GM12801 (cell line): Measurements from ENCODE around the gene SH3BP4.

Experiments used
- TF ChIP-seq, protein P1 (sequence below): IDR thresholded peaks from one replicate; pipeline ENCODE4 v1.5.1; 2011; ENCODE audit warnings: control low read depth; ENCODE audit not compliant: insufficient read length; ENCODE audit errors: extremely low read depth

Gene SH3BP4

DNA sequence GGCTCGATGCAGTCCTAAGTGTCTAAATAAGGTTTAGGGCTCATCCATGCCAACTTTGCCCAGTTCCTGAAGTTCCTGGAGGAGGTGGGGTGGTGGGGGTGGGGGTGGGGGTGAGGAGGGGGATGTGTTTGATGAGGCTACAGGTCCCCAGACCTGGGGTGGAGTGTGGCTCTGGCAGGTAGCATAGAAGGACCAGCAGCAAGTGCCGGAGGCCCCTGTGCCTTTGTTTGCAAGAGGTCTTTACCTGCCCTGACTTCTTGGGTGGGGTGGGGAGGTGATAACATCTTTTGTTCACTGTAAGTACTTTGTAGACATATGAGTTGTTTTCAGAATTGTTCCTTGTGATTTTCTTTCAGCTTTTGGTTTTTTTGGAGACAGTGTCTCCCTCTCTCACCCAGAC is 10.0 kb downstream of the SH3BP4 start:
- TF ChIP-seq, protein P1, sequence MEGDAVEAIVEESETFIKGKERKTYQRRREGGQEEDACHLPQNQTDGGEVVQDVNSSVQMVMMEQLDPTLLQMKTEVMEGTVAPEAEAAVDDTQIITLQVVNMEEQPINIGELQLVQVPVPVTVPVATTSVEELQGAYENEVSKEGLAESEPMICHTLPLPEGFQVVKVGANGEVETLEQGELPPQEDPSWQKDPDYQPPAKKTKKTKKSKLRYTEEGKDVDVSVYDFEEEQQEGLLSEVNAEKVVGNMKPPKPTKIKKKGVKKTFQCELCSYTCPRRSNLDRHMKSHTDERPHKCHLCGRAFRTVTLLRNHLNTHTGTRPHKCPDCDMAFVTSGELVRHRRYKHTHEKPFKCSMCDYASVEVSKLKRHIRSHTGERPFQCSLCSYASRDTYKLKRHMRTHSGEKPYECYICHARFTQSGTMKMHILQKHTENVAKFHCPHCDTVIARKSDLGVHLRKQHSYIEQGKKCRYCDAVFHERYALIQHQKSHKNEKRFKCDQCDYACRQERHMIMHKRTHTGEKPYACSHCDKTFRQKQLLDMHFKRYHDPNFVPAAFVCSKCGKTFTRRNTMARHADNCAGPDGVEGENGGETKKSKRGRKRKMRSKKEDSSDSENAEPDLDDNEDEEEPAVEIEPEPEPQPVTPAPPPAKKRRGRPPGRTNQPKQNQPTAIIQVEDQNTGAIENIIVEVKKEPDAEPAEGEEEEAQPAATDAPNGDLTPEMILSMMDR: no peak

- TF ChIP-seq, protein P1: no peak
Measured at GRCh38 chr2:234963773-234964615, 12.2 kb downstream of the SH3BP4 start.

DNA sequence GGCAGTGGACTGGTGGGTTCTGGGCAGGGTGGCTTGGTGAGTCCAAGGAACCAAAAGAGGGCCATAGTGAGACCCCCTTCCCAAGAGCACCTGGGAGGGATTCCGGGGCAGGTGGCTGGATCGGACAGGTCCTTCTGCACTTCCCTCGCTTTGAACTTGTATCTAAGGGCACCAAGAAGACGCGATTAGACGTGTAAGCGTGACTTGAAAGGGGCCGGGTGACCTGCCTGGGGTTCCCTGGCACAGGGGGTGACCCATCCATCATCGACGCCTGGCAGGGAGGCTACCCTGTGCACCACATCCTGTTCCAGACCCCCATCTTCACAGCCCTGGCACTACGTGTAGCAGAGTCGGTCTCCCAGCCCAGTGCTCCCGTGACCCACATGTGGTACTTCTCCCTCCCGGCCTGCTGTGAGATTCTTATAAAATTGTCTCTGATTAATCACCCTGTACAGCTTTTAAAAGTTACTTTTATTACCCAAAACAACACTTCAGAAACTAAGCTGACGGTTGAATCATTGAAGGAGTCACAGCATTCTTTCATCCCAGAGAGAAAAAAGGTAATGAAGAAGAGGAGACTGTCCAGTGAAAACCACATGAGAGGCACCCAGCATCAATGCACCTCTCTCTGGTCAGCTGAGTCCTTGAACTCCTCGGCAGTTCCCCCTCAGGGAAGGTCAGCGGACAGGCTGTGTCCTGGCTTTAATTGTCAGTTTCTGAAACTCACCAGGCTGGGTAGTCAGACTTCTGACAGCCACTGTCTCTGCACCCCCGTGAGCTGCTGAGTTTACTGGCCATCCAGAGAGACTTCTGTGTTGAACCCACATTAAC is 13.0 kb downstream of the SH3BP4 start:
- TF ChIP-seq, protein P1: no peak

DNA sequence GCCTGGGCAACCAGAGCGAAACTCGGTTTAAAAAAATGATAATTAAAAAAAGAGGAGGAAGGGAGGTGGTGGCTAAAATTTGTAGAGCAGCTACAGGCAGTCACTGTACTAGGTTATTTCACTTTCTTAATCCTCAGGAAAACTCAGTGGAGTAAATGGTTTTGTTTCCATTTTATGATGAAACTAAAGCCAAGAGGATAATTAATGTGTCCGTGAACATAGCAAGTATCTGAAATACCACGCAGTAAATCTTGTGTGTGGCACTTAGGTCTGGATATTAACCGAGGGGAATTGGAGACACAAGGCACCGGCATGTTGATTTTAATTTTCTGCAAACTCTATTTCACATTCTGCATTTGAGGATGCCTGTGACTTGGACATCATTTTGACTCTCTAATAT is 14.5 kb downstream of the SH3BP4 start:
- TF ChIP-seq, protein P1: no peak

DNA sequence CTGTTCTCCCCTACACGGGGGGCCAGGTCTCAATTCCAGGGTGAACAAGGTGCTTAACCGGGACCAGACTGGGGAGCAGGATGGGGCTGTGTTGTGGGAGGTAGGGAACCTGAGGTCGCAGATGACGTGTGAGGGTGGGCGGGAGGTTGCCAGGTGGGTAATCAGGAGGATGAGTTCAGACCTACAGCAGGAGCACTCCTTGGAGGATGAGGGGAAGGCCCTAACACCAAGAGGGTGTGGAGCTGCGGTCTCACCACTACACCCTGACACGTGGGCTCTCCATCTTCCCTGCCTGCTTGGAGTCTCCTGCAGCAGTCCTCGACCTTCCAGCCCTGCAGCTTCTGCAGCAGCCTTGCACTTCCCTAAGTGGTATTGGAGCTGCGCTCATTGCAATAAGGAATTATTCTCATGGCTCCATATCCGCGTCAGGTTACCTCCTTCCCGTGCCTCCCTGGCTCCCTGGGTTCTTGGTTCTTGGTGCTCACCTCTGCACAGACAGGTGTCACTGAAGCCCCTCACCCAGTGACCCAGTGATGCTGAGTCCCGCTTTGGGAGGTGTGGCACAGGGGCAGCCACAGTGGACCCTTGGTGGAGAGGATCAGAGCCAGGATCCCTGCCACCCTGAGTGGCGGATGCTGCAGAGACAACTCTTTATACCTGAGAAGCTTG is 15.5 kb downstream of the SH3BP4 start:
- TF ChIP-seq, protein P1: no peak

GRCh38 chr2:234967870-234968208 is 16.0 kb downstream of the SH3BP4 start:
- TF ChIP-seq, protein P1: no peak
